Dermis lymphatic vessel endothelial cell (primary cell): Measurements from ENCODE around the gene SYNDIG1. TPM values are rescaled to one million over a fixed set of nuclear protein-coding genes. Genes with fewer than 3 reads are reported as not detected.

Experiments used
- total RNA-seq: library from RNA; depleted of rRNA; stranded (reverse); fragments of >200 nt; gene quantifications from 2 replicates; pipeline ENCODE4 v1.2.1, GENCODE V29; 2014

SYNDIG1 gene
- total RNA-seq = not detected in 2 replicates

DNA sequence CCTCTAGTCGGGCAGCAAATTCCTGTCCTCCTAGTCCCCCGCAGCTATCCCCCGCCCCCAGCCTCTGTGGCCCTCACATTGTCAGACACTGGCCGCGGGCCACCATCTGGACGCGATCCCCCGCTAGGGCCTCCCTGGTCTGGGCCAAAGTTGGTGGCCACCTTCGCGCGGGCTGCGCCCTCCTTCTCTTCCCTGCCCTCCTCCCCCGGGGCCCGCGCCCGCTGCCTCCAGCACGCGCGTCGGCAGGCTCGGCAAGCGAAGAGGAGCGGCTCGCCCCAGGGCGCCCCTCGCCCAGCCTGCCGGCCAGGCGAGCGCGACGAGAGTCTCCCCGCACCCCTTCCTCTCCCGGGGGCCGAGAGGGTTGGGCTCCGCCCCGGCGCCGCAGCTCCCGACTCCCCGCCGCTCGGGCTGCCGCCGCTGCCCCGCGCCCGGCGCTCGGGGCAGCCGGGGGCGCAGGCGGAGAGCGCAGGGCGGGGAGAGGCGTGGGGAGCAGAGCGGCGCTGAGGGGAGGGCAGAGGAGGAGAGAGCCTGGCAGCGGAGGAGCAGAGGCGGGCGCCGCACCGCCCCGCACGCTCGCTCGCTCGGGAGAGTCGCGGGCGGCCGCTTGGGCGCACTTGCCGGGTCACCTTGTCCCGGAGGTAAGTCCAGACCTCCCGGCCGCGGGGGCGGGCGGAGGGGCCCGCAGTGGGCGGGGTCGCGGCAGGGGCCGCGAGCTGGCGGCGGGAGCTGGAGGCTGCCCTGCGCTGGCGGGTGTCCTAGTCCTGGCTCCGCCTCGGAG is at the start of gene SYNDIG1:
SYNDIG1 (plus strand) TSS at position 514 of the 778 bp plus-strand sequence. CDS start 73,469 bp downstream, outside the sequence.

